Myocyte (in vitro differentiated cells): ENCODE results near the gene CHI3L2. TPM values are rescaled to one million over a fixed set of nuclear protein-coding genes. Genes with fewer than 3 reads are reported as not detected.
"Not testable (repeated sequence)": the region's sequence is repeated elsewhere in the genome, so short reads cannot be mapped to it uniquely, and the experiment has no call there.

Experiments used
- DNase-seq: peaks from one replicate; pipeline ENCODE4 v3.0.0-alpha.2; 2012; ENCODE audit warnings: low read depth
- total RNA-seq: library from RNA; depleted of rRNA; stranded (reverse); fragments of >200 nt; gene quantifications from 2 replicates; pipeline ENCODE4 v1.2.3, GENCODE V29; 2014

The CHI3L2 gene
- total RNA-seq, 1 donor from 2014 or later: 3.2 TPM

GRCh38 chr1:111201275-111202090 lies 26.0 kb upstream of the CHI3L2 start:
- no peak for DNase-seq

- no peak for DNase-seq
Observed at GRCh38 chr1:111202366-111202706, 25.2 kb upstream of the CHI3L2 start.

- DNase-seq: no peak
Observed at GRCh38 chr1:111202707-111203623, 24.5 kb upstream of the CHI3L2 start.

- DNase-seq: no peak
Observed at GRCh38 chr1:111203681-111204200, 23.8 kb upstream of the CHI3L2 start.

DNA sequence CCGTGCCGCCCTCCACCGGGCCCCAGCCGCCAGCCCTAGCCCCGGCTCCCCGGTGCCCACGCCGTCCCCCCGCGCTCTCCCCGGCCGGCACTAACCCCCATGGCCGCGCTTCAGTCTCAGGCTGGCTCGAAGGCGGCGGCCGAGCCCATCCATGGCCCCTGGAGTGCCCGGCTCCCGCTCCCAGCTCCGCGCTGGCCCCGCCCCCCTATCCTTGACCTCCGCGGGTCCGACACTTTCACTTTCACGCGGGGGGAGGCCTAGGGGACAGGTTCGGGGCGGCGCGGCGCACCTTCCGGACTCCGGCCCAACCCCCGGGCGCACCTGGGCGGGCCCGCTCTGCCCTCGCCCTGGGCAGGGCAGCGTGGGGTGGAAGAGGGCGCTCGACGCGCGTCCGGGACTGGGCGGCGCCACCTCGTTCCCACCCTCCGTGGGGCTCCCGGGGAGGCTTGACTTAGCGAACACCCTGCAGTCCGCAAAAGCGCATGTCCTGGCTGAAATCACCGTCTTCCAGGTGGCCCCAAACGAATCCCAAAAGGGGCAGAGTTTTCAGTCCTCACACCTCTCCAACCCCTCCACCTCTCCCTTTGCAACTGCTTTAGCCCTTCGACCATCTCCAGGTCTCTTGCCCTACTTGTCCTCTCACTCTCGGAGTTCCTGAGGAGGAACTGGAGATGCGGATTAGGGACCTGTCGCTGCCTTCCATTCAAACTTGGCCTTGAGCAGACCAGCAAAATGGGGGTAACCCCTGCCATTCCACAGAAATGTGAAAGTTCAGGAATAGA lies 23.1 kb upstream of the CHI3L2 start:
- no peak for DNase-seq

GRCh38 chr1:111204983-111205713 lies 22.4 kb upstream of the CHI3L2 start:
- DNase-seq: no peak

GRCh38 chr1:111205714-111206050 lies 21.8 kb upstream of the CHI3L2 start:
- no peak for DNase-seq

- no peak for DNase-seq
Observed at GRCh38 chr1:111208921-111209320, 18.6 kb upstream of the CHI3L2 start.

DNA sequence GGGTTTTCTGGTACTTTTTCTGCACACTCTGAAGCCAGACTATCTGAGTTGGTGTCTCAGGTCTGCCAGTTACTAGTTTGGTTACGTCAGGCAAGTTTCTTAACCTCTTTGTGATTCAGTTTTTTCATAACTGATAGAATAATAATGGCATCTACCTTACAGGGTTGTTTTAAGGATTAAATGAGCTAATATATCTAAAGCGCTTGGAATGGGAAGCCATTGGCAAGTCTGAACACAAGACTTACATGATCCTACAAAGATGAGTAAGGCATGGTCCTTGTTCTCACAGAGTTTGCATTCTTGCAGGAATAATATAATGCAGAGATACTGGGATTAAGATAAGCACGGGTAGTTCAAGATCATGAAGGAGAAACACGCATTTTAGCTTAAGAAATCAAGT lies 17.9 kb upstream of the CHI3L2 start:
- no peak for DNase-seq

DNA sequence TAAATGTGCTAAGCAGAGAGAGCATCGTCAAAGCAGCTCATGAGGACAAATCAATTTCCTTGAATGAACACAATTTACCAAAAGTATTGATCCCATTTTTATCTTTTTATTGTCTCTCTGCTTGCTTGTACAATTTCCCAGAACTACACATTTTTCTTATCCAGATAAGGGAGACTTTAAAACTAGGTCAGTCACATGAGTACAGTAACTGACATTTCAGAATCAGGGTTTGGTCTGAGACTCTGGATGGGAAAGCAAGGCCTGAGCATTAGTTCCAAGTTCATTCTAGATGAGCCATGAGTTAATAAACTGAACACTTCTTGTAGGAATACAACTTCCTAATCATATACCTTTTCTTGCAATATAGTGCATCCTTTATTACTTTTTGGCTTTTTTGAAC lies 15.6 kb upstream of the CHI3L2 start:
- no peak for DNase-seq

- DNase-seq: no peak
Observed at GRCh38 chr1:111212634-111213335, 14.7 kb upstream of the CHI3L2 start.

DNA sequence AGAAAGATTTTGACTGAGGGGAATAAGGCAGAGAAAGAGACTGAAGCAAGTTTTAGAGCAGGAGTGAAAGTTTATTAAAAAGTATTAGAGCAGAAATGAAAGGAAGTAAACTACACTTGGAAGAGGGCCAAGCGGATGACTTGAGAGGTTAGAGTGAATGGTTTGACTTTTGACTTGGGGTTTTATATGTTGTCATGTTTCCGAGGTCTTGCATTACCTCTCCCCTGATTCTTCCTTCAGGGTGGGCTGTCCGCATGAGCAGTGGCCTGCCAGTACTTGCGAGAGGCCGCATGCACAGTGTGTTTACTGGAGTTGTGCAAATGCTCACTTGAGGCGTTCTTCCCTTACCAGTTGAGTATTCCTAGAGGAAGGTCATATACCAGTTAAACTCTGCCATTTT lies 14.1 kb upstream of the CHI3L2 start:
- DNase-seq: no peak

DNA sequence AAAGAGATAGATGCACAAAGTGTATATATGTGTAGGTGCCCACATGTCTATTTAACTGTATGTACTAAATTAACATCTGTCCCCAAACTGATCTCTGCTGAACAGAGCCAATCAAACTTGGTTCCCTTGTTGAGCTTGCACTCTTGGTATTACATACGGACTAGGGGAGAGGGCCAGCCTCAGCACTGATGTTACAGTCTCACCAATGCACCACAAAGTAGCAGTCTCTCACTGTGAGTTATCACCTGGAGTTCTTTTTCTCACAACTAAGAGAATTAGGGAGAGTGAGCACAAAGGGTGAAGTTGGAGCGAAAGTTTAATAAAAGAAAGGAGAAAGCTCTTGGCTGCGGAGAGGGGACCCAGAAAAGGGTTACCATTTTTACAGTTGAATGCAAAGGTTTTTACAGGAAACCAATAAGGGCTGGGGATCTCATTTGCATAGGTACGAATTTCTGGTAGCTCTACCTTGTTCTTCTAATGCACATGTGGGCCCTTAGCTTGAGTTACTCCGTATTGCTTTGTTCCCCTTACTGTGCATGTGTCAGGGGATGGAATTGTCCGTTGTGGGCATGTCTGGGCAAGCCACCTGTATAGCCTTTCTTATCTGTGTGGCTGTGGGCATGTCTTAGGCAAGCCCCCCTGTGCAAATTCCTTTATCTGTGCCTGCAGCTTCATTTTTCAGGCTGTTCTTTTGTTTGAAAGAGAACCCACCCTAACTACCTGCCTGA lies 13.3 kb upstream of the CHI3L2 start:
- no peak for DNase-seq

- DNase-seq: no peak
Observed at GRCh38 chr1:111214884-111215283, 12.6 kb upstream of the CHI3L2 start.

- DNase-seq: not testable (repeated sequence)
Observed at GRCh38 chr1:111215285-111215684, 12.2 kb upstream of the CHI3L2 start.

- DNase-seq: no peak
Observed at GRCh38 chr1:111216751-111217150, 10.8 kb upstream of the CHI3L2 start.

GRCh38 chr1:111217183-111217910 lies 10.2 kb upstream of the CHI3L2 start:
- no peak for DNase-seq

GRCh38 chr1:111218701-111219556 lies 8.6 kb upstream of the CHI3L2 start:
- DNase-seq: no peak
